Esophagus muscularis mucosa (tissue), 3 donors: Measurements from ENCODE around the gene KDM5A.

Experiments
- CTCF ChIP-seq, 3 experiments: fragments of 200-600 bp in 2 of 3; fragments of 450-650 bp in 1 of 3; sonication (generic) in 2 of 3; IDR thresholded peaks; one replicate each; pipeline ENCODE4 v1.5.1; 2017 to 2019; ENCODE audit warnings: antibody characterized with exemption in 3 of 3, mild to moderate bottlenecking in 2 of 3, moderate library complexity in 1 of 3
- POLR2A ChIP-seq: fragments of 450-650 bp; IDR thresholded peaks from one replicate; pipeline ENCODE4 v1.6.1; 2017; ENCODE audit warnings: antibody characterized with exemption, moderate library complexity, mild to moderate bottlenecking, low read depth

- TF ChIP-seq CTCF (IDR thresholded peaks at IDR 0.05) = no peak
- no peak for TF ChIP-seq POLR2A
Observed at GRCh38 chr12:254039-254438, 135.1 kb downstream of the KDM5A start.
